Ascending aorta (tissue), 2 donors: ENCODE data around the gene P2RY13. TPM values are rescaled to one million over a fixed set of nuclear protein-coding genes. Genes with fewer than 3 reads are reported as not detected.

Experiments used
- DNase-seq, 2 donors: peaks; one replicate each; pipeline ENCODE4 v3.0.0-alpha.2; 2019; ENCODE audit warnings: low spot score in 2 of 2
- H3K27ac ChIP-seq, 2 donors: fragments of 200-600 bp; sonication (generic); one replicate each; pipeline ENCODE4 v1.5.1; 2016 to 2017; ENCODE audit warnings: mild to moderate bottlenecking in 1 of 2
- H3K27me3 ChIP-seq: fragments of 200-600 bp; sonication (generic); one replicate; pipeline ENCODE4 v1.5.1; 2017
- H3K36me3 ChIP-seq, 2 donors: fragments of 200-600 bp; sonication (generic); one replicate each; pipeline ENCODE4 v1.5.1; 2016
- H3K4me1 ChIP-seq, 2 donors: fragments of 200-600 bp; sonication (generic); one replicate each; pipeline ENCODE4 v1.5.1; 2016 to 2017; ENCODE audit warnings: mild to moderate bottlenecking in 1 of 2
- H3K4me3 ChIP-seq, 2 donors: fragments of 200-600 bp; sonication (generic); one replicate each; pipeline ENCODE4 v1.5.1; 2016 to 2017; ENCODE audit warnings: mild to moderate bottlenecking in 1 of 2
- H3K9me3 ChIP-seq, 2 donors: fragments of 200-600 bp; sonication (generic); one replicate each; pipeline ENCODE4 v1.5.1; 2016
- CTCF ChIP-seq, 3 experiments: fragments of 200-600 bp in 2 of 3; fragments of 450-650 bp in 1 of 3; sonication (generic) in 2 of 3; IDR thresholded peaks; one replicate each; pipeline ENCODE4 v1.5.1; 2016 to 2019; ENCODE audit warnings: antibody characterized with exemption in 3 of 3, mild to moderate bottlenecking in 1 of 3, moderate library complexity in 1 of 3
- intact Hi-C: fragments of 100-400 bp; cut with DNase I; formaldehyde crosslinking; loops from one replicate; pipeline ENCODE4 v1.15.1; 2023
- total RNA-seq: library from RNA; depleted of rRNA; stranded (reverse); fragments of >200 nt; gene quantifications from one replicate; pipeline ENCODE4 v1.1.0, GENCODE V29; 2016

P2RY13 gene
- total RNA-seq, 1 donor from 2014 or later, result 0.75 TPM

GRCh38 chr3:151351219-151351618, 21.9 kb upstream of the P2RY13 start:
- H3K27ac ChIP-seq, result no peak overlapping the region
- intact Hi-C loops, result no loop called here
- no peak for DNase-seq
- TF ChIP-seq CTCF (IDR thresholded peaks at IDR 0.05), result no peak
- no peaks in the 10 kb centered on the region for H3K4me1 ChIP-seq
- H3K4me3 ChIP-seq, result no peak overlapping the region
- no peaks in the 10 kb centered on the region for H3K9me3 ChIP-seq
- H3K36me3 ChIP-seq, result no peaks in the 10 kb centered on the region
- H3K27me3 ChIP-seq, result no peaks in the 10 kb centered on the region

GRCh38 chr3:151350656-151351055, 21.3 kb upstream of the P2RY13 start:
- no peak overlapping the region for H3K27ac ChIP-seq
- no peaks in the 10 kb centered on the region for H3K27me3 ChIP-seq
- DNase-seq, result no peak
- H3K4me1 ChIP-seq, result no peaks in the 10 kb centered on the region
- no peak overlapping the region for H3K4me3 ChIP-seq
- intact Hi-C loops, result no loop called here
- H3K9me3 ChIP-seq, result no peaks in the 10 kb centered on the region
- no peak for TF ChIP-seq CTCF (IDR thresholded peaks at IDR 0.05)
- H3K36me3 ChIP-seq, result no peaks in the 10 kb centered on the region

- no peaks in the 10 kb centered on the region for H3K4me1 ChIP-seq
- no peaks in the 10 kb centered on the region for H3K36me3 ChIP-seq
- no peaks in the 10 kb centered on the region for H3K27me3 ChIP-seq
- DNase-seq, result peak in 1 of 2 donors; percentile 10
- no peaks in the 10 kb centered on the region for H3K9me3 ChIP-seq
- H3K4me3 ChIP-seq, result no peak overlapping the region
- intact Hi-C loops, result no loop called here
- TF ChIP-seq CTCF (IDR thresholded peaks at IDR 0.05), result no peak
- no peak overlapping the region for H3K27ac ChIP-seq
These were observed 18.1 kb upstream of the P2RY13 start for GRCh38 chr3:151347432-151347831.

- no peaks in the 10 kb centered on the region for H3K4me1 ChIP-seq
- no peaks in the 10 kb centered on the region for H3K27me3 ChIP-seq
- H3K9me3 ChIP-seq, result no peaks in the 10 kb centered on the region
- DNase-seq, result no peak
- H3K27ac ChIP-seq, result no peak overlapping the region
- intact Hi-C loops, result no loop called here
- H3K4me3 ChIP-seq, result no peak overlapping the region
- TF ChIP-seq CTCF (IDR thresholded peaks at IDR 0.05), result no peak
- H3K36me3 ChIP-seq, result no peaks in the 10 kb centered on the region
These were observed 16.9 kb upstream of the P2RY13 start for GRCh38 chr3:151346292-151346691.

GRCh38 chr3:151345859-151346258, 16.5 kb upstream of the P2RY13 start:
- intact Hi-C loops, result no loop called here
- Histone ChIP-seq H3K36me3 (no peaks in the 10 kb centered on the region), H3K4me1 (no peaks in the 10 kb centered on the region), H3K27ac (no peak overlapping the region), H3K9me3 (no peaks in the 10 kb centered on the region), H3K4me3 (peak overlapping the region; percentile 32 to 44), H3K27me3 (no peaks in the 10 kb centered on the region)
- no peak for DNase-seq
- TF ChIP-seq CTCF (IDR thresholded peaks at IDR 0.05), result no peak

GRCh38 chr3:151331696-151332095, 2.3 kb upstream of the P2RY13 start:
- intact Hi-C loops, result no loop called here
- no peak for TF ChIP-seq CTCF (IDR thresholded peaks at IDR 0.05)

More at GRCh38 chr3:151331696-151332095, 2.3 kb upstream of the P2RY13 start:
- Histone ChIP-seq H3K4me3 (no peak overlapping the region), H3K4me1 (no peaks in the 10 kb centered on the region), H3K27ac (no peak overlapping the region), H3K36me3 (no peaks in the 10 kb centered on the region), H3K27me3 (no peaks in the 10 kb centered on the region), H3K9me3 (no peaks in the 10 kb centered on the region)
- DNase-seq, result no peak
